Measurements from ENCODE around the gene VGLL4. TPM values are rescaled to one million over a fixed set of nuclear protein-coding genes. Genes with fewer than 3 reads are reported as not detected.

VGLL4 gene
- total RNA-seq, 1 experiment from 2014 or later: 46.1 TPM

GRCh38 chr3:11510001-11510340, 133.7 kb downstream of the VGLL4 start:
- no TSS peak for BruUV-seq (replicated peaks)
- no peaks in the 10 kb centered on the region for H3K36me3 Mint-ChIP-seq (ENCODE audit: insufficient read depth, unreplicated experiment)
- no peaks in the 10 kb centered on the region for H3K4me1 Mint-ChIP-seq (ENCODE audit: low read depth, unreplicated experiment)
- no peak overlapping the region for H3K4me3 Mint-ChIP-seq (ENCODE audit: unreplicated experiment)
- no peak overlapping the region for H3K4me3 ChIP-seq (ENCODE audit: low read depth, low read length)
- ChIA-PET CTCF (no interaction called here), POLR2A (no interaction called here)
- no peaks in the 10 kb centered on the region for H3K9me3 ChIP-seq
- H3K36me3 ChIP-seq (ENCODE audit: control insufficient read depth, insufficient read depth, low read length): no peaks in the 10 kb centered on the region
- H3K27me3 Mint-ChIP-seq (ENCODE audit: insufficient read depth, unreplicated experiment): no peaks in the 10 kb centered on the region
- no peaks in the 10 kb centered on the region for H3K4me1 ChIP-seq
- intact Hi-C loops (cut with micrococcal nuclease; ENCODE audit: unreplicated experiment): no loop called here
- no peaks in the 10 kb centered on the region for H3K9me3 Mint-ChIP-seq (ENCODE audit: unreplicated experiment)
- TF ChIP-seq, protein P1, sequence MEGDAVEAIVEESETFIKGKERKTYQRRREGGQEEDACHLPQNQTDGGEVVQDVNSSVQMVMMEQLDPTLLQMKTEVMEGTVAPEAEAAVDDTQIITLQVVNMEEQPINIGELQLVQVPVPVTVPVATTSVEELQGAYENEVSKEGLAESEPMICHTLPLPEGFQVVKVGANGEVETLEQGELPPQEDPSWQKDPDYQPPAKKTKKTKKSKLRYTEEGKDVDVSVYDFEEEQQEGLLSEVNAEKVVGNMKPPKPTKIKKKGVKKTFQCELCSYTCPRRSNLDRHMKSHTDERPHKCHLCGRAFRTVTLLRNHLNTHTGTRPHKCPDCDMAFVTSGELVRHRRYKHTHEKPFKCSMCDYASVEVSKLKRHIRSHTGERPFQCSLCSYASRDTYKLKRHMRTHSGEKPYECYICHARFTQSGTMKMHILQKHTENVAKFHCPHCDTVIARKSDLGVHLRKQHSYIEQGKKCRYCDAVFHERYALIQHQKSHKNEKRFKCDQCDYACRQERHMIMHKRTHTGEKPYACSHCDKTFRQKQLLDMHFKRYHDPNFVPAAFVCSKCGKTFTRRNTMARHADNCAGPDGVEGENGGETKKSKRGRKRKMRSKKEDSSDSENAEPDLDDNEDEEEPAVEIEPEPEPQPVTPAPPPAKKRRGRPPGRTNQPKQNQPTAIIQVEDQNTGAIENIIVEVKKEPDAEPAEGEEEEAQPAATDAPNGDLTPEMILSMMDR (IDR thresholded peaks at IDR 0.05; ENCODE audit: insufficient read depth in 1 of 2, low read depth in 1 of 2, low read length in 1 of 2, severe bottlenecking in 1 of 2, unreplicated experiment in 1 of 2): no peak
- H3K27me3 ChIP-seq (replicated peaks; ENCODE audit: control insufficient read depth, insufficient read depth, low read length): no peaks in the 10 kb centered on the region
- no peak overlapping the region for H3K27ac Mint-ChIP-seq (ENCODE audit: unreplicated experiment)
- no peak for DNase-seq

DNA sequence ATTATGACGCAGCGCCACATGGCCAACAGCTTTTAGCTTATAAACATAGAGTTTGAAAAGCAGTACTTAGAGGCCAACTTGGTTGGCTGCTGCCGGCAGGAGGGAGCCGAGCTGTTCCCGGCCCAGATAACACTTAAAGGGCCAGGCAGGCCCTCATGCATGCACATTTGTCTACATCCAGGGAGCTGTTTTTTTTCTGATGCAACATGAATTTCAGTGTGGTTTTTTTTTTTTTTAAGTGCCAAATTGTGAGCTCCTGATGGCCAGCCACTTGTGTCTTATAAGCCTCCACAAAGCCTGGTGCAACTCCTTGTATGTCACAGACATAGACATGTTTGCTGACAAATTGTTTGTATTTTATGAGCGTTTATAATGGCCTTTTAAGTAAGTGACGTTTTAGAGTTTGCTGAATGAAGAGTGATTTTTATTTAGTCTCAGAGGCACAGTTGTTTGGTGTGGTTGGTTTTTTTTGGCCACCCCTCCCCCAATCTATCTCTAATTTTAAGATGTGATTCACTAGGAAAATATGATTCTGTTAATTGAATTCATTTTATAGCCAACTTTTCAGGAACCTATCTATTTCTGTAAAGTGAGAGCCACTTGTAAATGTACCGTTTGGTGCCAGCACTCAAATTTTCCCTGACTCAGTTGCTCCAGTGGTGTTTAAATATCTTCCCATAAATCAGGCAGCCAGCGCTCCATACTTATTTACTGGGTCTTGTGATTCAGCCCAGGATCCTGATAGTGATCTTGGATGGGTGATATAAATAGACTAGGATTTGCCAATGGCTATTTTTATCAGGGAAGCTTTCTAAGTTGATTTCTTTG, 134.3 kb downstream of the VGLL4 start:
- Mint-ChIP-seq H3K27ac (ENCODE audit: unreplicated experiment) (no peak overlapping the region), H3K36me3 (ENCODE audit: insufficient read depth, unreplicated experiment) (no peaks in the 10 kb centered on the region), H3K9me3 (ENCODE audit: unreplicated experiment) (no peaks in the 10 kb centered on the region), H3K27me3 (ENCODE audit: insufficient read depth, unreplicated experiment) (no peaks in the 10 kb centered on the region), H3K4me1 (ENCODE audit: low read depth, unreplicated experiment) (no peaks in the 10 kb centered on the region), H3K4me3 (ENCODE audit: unreplicated experiment) (no peak overlapping the region)
- DNase-seq: no peak
- TF ChIP-seq, protein P1 (IDR thresholded peaks at IDR 0.05; ENCODE audit: insufficient read depth in 1 of 2, low read depth in 1 of 2, low read length in 1 of 2, severe bottlenecking in 1 of 2, unreplicated experiment in 1 of 2): no peak
- Histone ChIP-seq H3K9me3 (no peaks in the 10 kb centered on the region), H3K4me1 (no peaks in the 10 kb centered on the region), H3K36me3 (ENCODE audit: control insufficient read depth, insufficient read depth, low read length) (no peaks in the 10 kb centered on the region), H3K4me3 (ENCODE audit: low read depth, low read length) (no peak overlapping the region), H3K27me3 (replicated peaks; ENCODE audit: control insufficient read depth, insufficient read depth, low read length) (no peaks in the 10 kb centered on the region)
- CTCF ChIA-PET: interaction anchor here (0.7 kb wide), 1 partner anchor 34 kb away, joined by 3 read pairs; no protein-coding TSS in a partner anchor
- intact Hi-C loops (cut with micrococcal nuclease; ENCODE audit: unreplicated experiment): no loop called here
- no TSS peak for BruUV-seq (replicated peaks)
- POLR2A ChIA-PET: interaction anchor here (0.6 kb wide), 1 partner anchor 222 kb away, joined by 13 read pairs; no protein-coding TSS in a partner anchor

- H3K9me3 ChIP-seq: no peaks in the 10 kb centered on the region
- H3K4me1 ChIP-seq: no peaks in the 10 kb centered on the region
- POLR2A ChIA-PET: no interaction called here
- Mint-ChIP-seq H3K4me1 (ENCODE audit: low read depth, unreplicated experiment) (no peaks in the 10 kb centered on the region), H3K9me3 (ENCODE audit: unreplicated experiment) (no peaks in the 10 kb centered on the region), H3K36me3 (ENCODE audit: insufficient read depth, unreplicated experiment) (no peaks in the 10 kb centered on the region), H3K4me3 (ENCODE audit: unreplicated experiment) (no peak overlapping the region), H3K27ac (ENCODE audit: unreplicated experiment) (no peak overlapping the region), H3K27me3 (ENCODE audit: insufficient read depth, unreplicated experiment) (no peaks in the 10 kb centered on the region)
- no TSS peak for BruUV-seq (replicated peaks)
- intact Hi-C loops (cut with micrococcal nuclease; ENCODE audit: unreplicated experiment): no loop called here
- TF ChIP-seq, protein P1 (IDR thresholded peaks at IDR 0.05; ENCODE audit: insufficient read depth in 1 of 2, low read depth in 1 of 2, low read length in 1 of 2, severe bottlenecking in 1 of 2, unreplicated experiment in 1 of 2): no peak
- H3K36me3 ChIP-seq (ENCODE audit: control insufficient read depth, insufficient read depth, low read length): no peaks in the 10 kb centered on the region
- H3K27me3 ChIP-seq (replicated peaks; ENCODE audit: control insufficient read depth, insufficient read depth, low read length): no peaks in the 10 kb centered on the region
- no peak overlapping the region for H3K4me3 ChIP-seq (ENCODE audit: low read depth, low read length)
- no peak for DNase-seq
- CTCF ChIA-PET: interaction anchor here (0.7 kb wide), 2 partner anchors 33 to 242 kb away, joined by 3 read pairs; no protein-coding TSS in a partner anchor
Observed at GRCh38 chr3:11508346-11509172, 135.2 kb downstream of the VGLL4 start.

Data from Caco-2 (cell line).